Measurements from ENCODE around the gene TBC1D8.

The TBC1D8 gene

GRCh38 chr2:101006065-101006715 is 145.0 kb downstream of the TBC1D8 start:
- TF ChIP-seq CTCF (conservative IDR thresholded peaks at IDR 0.05; ENCODE audit: control insufficient read depth, insufficient read depth, low read depth, low read length): no peak
- H3K4me3 ChIP-seq (ENCODE audit: control insufficient read depth, low read depth, low read length): no peak overlapping the region
- no peak for DNase-seq (ENCODE audit: low read depth)

- no peak for TF ChIP-seq CTCF (conservative IDR thresholded peaks at IDR 0.05; ENCODE audit: control insufficient read depth, insufficient read depth, low read depth, low read length)
- no peak for DNase-seq (ENCODE audit: low read depth)
- peak overlapping the region; percentile 96 for H3K4me3 ChIP-seq (ENCODE audit: control insufficient read depth, low read depth, low read length)
Observed at GRCh38 chr2:101004620-101005325, 146.4 kb downstream of the TBC1D8 start.

- TF ChIP-seq CTCF (conservative IDR thresholded peaks at IDR 0.05; ENCODE audit: control insufficient read depth, insufficient read depth, low read depth, low read length): no peak
- DNase-seq (ENCODE audit: low read depth): no peak
Observed at GRCh38 chr2:101003278-101003775, 147.9 kb downstream of the TBC1D8 start.

GRCh38 chr2:101002562-101003277 is 148.5 kb downstream of the TBC1D8 start:
- no peak for TF ChIP-seq CTCF (conservative IDR thresholded peaks at IDR 0.05; ENCODE audit: control insufficient read depth, insufficient read depth, low read depth, low read length)
- H3K4me3 ChIP-seq (ENCODE audit: control insufficient read depth, low read depth, low read length): peak overlapping the region; percentile 96
- DNase-seq (ENCODE audit: low read depth): peak; percentile 21

More at GRCh38 chr2:101003278-101003775, 147.9 kb downstream of the TBC1D8 start:
- peak overlapping the region; percentile 96 for H3K4me3 ChIP-seq (ENCODE audit: control insufficient read depth, low read depth, low read length)

GRCh38 chr2:101001691-101002561 is 149.3 kb downstream of the TBC1D8 start, which contains the start of gene RPL31:
Gene RPL31 (plus strand): TSS chr2:101002289. CDS start chr2:101002702, 413 bp downstream.
- peak within 1 kb of the TSS; percentile 96 for H3K4me3 ChIP-seq (ENCODE audit: control insufficient read depth, low read depth, low read length)
- peak; percentile 97 for DNase-seq (ENCODE audit: low read depth)
- no peak for TF ChIP-seq CTCF (conservative IDR thresholded peaks at IDR 0.05; ENCODE audit: control insufficient read depth, insufficient read depth, low read depth, low read length)

- TF ChIP-seq CTCF (conservative IDR thresholded peaks at IDR 0.05; ENCODE audit: control insufficient read depth, insufficient read depth, low read depth, low read length): no peak
- no peak for DNase-seq (ENCODE audit: low read depth)
Observed at GRCh38 chr2:100999995-101000394, 151.2 kb downstream of the TBC1D8 start.

More at GRCh38 chr2:100999995-101000394, 151.2 kb downstream of the TBC1D8 start:
- no peak overlapping the region for H3K4me3 ChIP-seq (ENCODE audit: control insufficient read depth, low read depth, low read length)
